H1 (cell line): Measurements from ENCODE around the gene NSUN2. TPM values are rescaled to one million over a fixed set of nuclear protein-coding genes. Genes with fewer than 3 reads are reported as not detected.

Experiments used
- CTCF ChIA-PET: fragments of 300-600 bp; sonication (Branson Sonifier 250); formaldehyde crosslinking; loops from one replicate; lab custom pipeline; 2021; ENCODE audit not compliant: partially characterized antibody; lab: Charles Lee
- POLR2A ChIA-PET: fragments of 300-600 bp; sonication (Branson Sonifier 250); formaldehyde crosslinking; loops from one replicate; lab custom pipeline; 2021; ENCODE audit warnings: inconsistent platforms; ENCODE audit not compliant: partially characterized antibody; lab: Charles Lee
- DNase-seq, 2 experiments: peaks; one replicate each; pipeline versions ENCODE4 v3.0.0 to v3.0.0-alpha.2; 2010 to 2022; ENCODE audit warnings: low spot score in 2 of 2, low read depth in 1 of 2, mixed read lengths in 1 of 2
- FAIRE-seq: peaks from 2 replicates; lab custom pipeline; 2011; peaks lifted over from hg19 to GRCh38; lab: Jason Lieb, UNC
- H2AFZ ChIP-seq: 2 replicates; pipeline ENCODE4 v1.8.1; 2012; ENCODE audit warnings: low read length, inconsistent platforms
- H2AK5ac ChIP-seq: 2 replicates; pipeline ENCODE4 v1.6.1; 2013; ENCODE audit warnings: low read depth, low read length
- H2BK120ac ChIP-seq: replicated peaks from 2 replicates; pipeline ENCODE3; 2013; ENCODE audit warnings: low read depth, low read length, inconsistent platforms
- H2BK12ac ChIP-seq: 2 replicates; pipeline ENCODE4 v1.6.1; 2013; ENCODE audit warnings: low read depth, low read length
- H2BK15ac ChIP-seq: 2 replicates; pipeline ENCODE4 v1.6.1; 2013; ENCODE audit warnings: low read length
- H2BK20ac ChIP-seq: 2 replicates; pipeline ENCODE4 v1.6.1; 2013; ENCODE audit warnings: low read length
- H2BK5ac ChIP-seq: 2 replicates; pipeline ENCODE4 v1.6.1; 2013; ENCODE audit warnings: low read depth, low read length
- H3K14ac ChIP-seq: 2 replicates; pipeline ENCODE4 v1.6.1; 2013; ENCODE audit warnings: inconsistent platforms; ENCODE audit not compliant: insufficient read length
- H3K18ac ChIP-seq: 2 replicates; pipeline ENCODE4 v1.6.1; 2013; ENCODE audit warnings: low read length; ENCODE audit errors: extremely low read depth
- H3K23ac ChIP-seq: 2 replicates; pipeline ENCODE4 v1.6.1; 2013; ENCODE audit warnings: inconsistent platforms; ENCODE audit not compliant: insufficient read length
- H3K23me2 ChIP-seq: 2 replicates; pipeline ENCODE4 v1.6.1; 2013; ENCODE audit warnings: low read depth, low read length
- H3K27ac ChIP-seq: 2 replicates; pipeline ENCODE4 v1.6.1; 2011; ENCODE audit warnings: low read depth, low read length, inconsistent platforms
- H3K27me3 ChIP-seq, 4 experiments: replicated peaks in 1 of 4; 1 replicate in 1 of 4; 2 replicates in 3 of 4; pipeline versions ENCODE4 v1.6.1 to v1.8.1; 2011 to 2013; ENCODE audit warnings: low read length in 3 of 4, mild to moderate bottlenecking in 3 of 4, inconsistent platforms in 2 of 4, mixed read lengths in 2 of 4, moderate library complexity in 1 of 4; ENCODE audit not compliant: control insufficient read depth in 3 of 4, insufficient read depth in 3 of 4; ENCODE audit errors: extremely low read depth in 1 of 4
- H3K36me3 ChIP-seq, 4 experiments: 2 replicates each; pipeline versions ENCODE4 v1.6.1 to v1.8.1; 2011 to 2013; ENCODE audit warnings: mild to moderate bottlenecking in 4 of 4, low read length in 3 of 4, moderate library complexity in 2 of 4, control low read depth in 1 of 4, inconsistent platforms in 1 of 4; ENCODE audit not compliant: insufficient read depth in 4 of 4, control insufficient read depth in 2 of 4
- H3K4ac ChIP-seq: replicated peaks from 2 replicates; pipeline ENCODE3; 2013; ENCODE audit warnings: low read length, low read depth, mixed read lengths, inconsistent platforms; ENCODE audit not compliant: insufficient read length
- H3K4me1 ChIP-seq, 4 experiments: replicated peaks in 1 of 4; 1 replicate in 1 of 4; 2 replicates in 3 of 4; pipeline versions ENCODE4 v1.6.1 to v1.8.1; 2011 to 2013; ENCODE audit warnings: low read length in 3 of 4, inconsistent platforms in 2 of 4, mixed read lengths in 1 of 4; ENCODE audit not compliant: insufficient read depth in 4 of 4, control insufficient read depth in 3 of 4
- H3K4me2 ChIP-seq, 2 experiments: 2 replicates each; pipeline versions ENCODE4 v1.6.1 to v1.8.1; 2011 to 2013; ENCODE audit warnings: low read depth in 2 of 2, low read length in 2 of 2, control low read depth in 1 of 2, inconsistent platforms in 1 of 2, mild to moderate bottlenecking in 1 of 2; ENCODE audit not compliant: insufficient read depth in 1 of 2
- H3K4me3 ChIP-seq, 4 experiments: fragments of 200-600, 300-600 bp in 1 of 4; sonication (generic), shearing (Covaris generic), sonication (Bioruptor Twin) in 1 of 4; 2 replicates each; pipeline versions ENCODE4 v1.5.1 to v1.8.1; 2011 to 2016; ENCODE audit warnings: low read length in 4 of 4, low read depth in 3 of 4, control low read depth in 2 of 4, inconsistent platforms in 2 of 4, mild to moderate bottlenecking in 2 of 4, mixed read lengths in 1 of 4, moderate library complexity in 1 of 4; ENCODE audit not compliant: insufficient read depth in 2 of 4; ENCODE audit errors: extremely low read depth in 1 of 4
- H3K56ac ChIP-seq: replicated peaks from 2 replicates; pipeline ENCODE3; 2013; ENCODE audit warnings: low read depth, mild to moderate bottlenecking, mixed read lengths, low read length, inconsistent platforms; ENCODE audit not compliant: insufficient read length
- H3K79me1 ChIP-seq: 2 replicates; pipeline ENCODE4 v1.6.1; 2013; ENCODE audit warnings: low read depth, low read length, control low read depth
- H3K79me2 ChIP-seq, 2 experiments: 2 replicates each; pipeline versions ENCODE4 v1.6.1 to v1.8.1; 2012 to 2013; ENCODE audit warnings: low read length in 2 of 2, mild to moderate bottlenecking in 2 of 2, inconsistent platforms in 1 of 2; ENCODE audit not compliant: insufficient read depth in 2 of 2, control insufficient read depth in 1 of 2
- H3K9ac ChIP-seq, 4 experiments: replicated peaks in 1 of 4; 1 replicate in 1 of 4; 2 replicates in 3 of 4; pipeline versions ENCODE4 v1.6.1 to v1.8.1; 2011 to 2013; ENCODE audit warnings: low read depth in 3 of 4, low read length in 3 of 4, control low read depth in 2 of 4, mild to moderate bottlenecking in 2 of 4, moderate library complexity in 2 of 4, inconsistent platforms in 1 of 4; ENCODE audit errors: extremely low read depth in 1 of 4
- H3K9me3 ChIP-seq, 2 experiments: 2 replicates each; pipeline versions ENCODE4 v1.6.1 to v1.8.1; 2012 to 2013; ENCODE audit warnings: mild to moderate bottlenecking in 2 of 2, moderate library complexity in 2 of 2, control low read depth in 1 of 2, inconsistent platforms in 1 of 2, low read depth in 1 of 2, low read length in 1 of 2, mixed read lengths in 1 of 2; ENCODE audit not compliant: insufficient read depth in 2 of 2
- H4K20me1 ChIP-seq, 2 experiments: replicated peaks in 1 of 2; 2 replicates each; pipeline versions ENCODE3 to v1.8.1; 2011 to 2013; ENCODE audit warnings: inconsistent platforms in 2 of 2, low read length in 2 of 2, mild to moderate bottlenecking in 1 of 2; ENCODE audit not compliant: insufficient read depth in 2 of 2, control insufficient read depth in 1 of 2
- H4K5ac ChIP-seq: 2 replicates; pipeline ENCODE4 v1.6.1; 2013; ENCODE audit warnings: low read length, low read depth, mixed read lengths, inconsistent platforms; ENCODE audit not compliant: insufficient read length
- H4K8ac ChIP-seq: 2 replicates; pipeline ENCODE4 v1.8.0; 2013; ENCODE audit warnings: mild to moderate bottlenecking, moderate library complexity, low read length, inconsistent platforms; ENCODE audit not compliant: insufficient read depth; ENCODE audit errors: extremely low read depth
- H4K91ac ChIP-seq: replicated peaks from 2 replicates; pipeline ENCODE3; 2013; ENCODE audit warnings: low read length, mixed read lengths, inconsistent platforms; ENCODE audit not compliant: insufficient read length
- BACH1 ChIP-seq: IDR thresholded peaks from 2 replicates; pipeline ENCODE4 v1.6.1; 2012; ENCODE audit warnings: low read length, improper control_type of control experiment
- CHD2 ChIP-seq: IDR thresholded peaks from 2 replicates; pipeline ENCODE4 v1.6.1; 2012; ENCODE audit warnings: low read length, improper control_type of control experiment
- CTBP2 ChIP-seq: IDR thresholded peaks from 2 replicates; pipeline ENCODE4 v1.7.0; 2011; ENCODE audit warnings: borderline replicate concordance, mild to moderate bottlenecking, moderate library complexity, mixed read lengths, low read length; ENCODE audit not compliant: insufficient read depth, insufficient read length
- EGR1 ChIP-seq: IDR thresholded peaks from 2 replicates; pipeline ENCODE4 v1.6.1; 2011; ENCODE audit warnings: low read depth, low read length, borderline replicate concordance
- FOSL1 ChIP-seq: IDR thresholded peaks from 2 replicates; pipeline ENCODE4 v1.6.1; 2011; ENCODE audit warnings: mild to moderate bottlenecking, low read depth, low read length, moderate library complexity; ENCODE audit not compliant: insufficient read depth
- WGBS, 2 experiments: shearing (Covaris generic) in 1 of 2; methylation state at CpG; one replicate each; pipeline versions ENCODE4 v1.1.6 to v1.1.7; 2013 to 2015; ENCODE audit warnings: low lambda C conversion rate in 2 of 2, mixed read lengths in 2 of 2, inconsistent platforms in 1 of 2, low coverage in 1 of 2, missing lambda C conversion rate in 1 of 2; ENCODE audit not compliant: insufficient replicate concordance in 2 of 2, insufficient coverage in 1 of 2, insufficient read length in 1 of 2; ENCODE audit errors: extremely low coverage in 1 of 2, missing lambda C conversion rate in 1 of 2; 5-methylcytosine and 5-hydroxymethylcytosine counted together
- polyA plus RNA-seq, 7 experiments: library from polyadenylated mRNA; depleted of rRNA in 3 of 7; stranded (reverse) in 5 of 7; unstranded in 2 of 7; fragments of >200 nt in 5 of 7; fragments of 200-250 nt in 2 of 7; gene quantifications; 1 replicate in 5 of 7; 2 replicates in 1 of 7; 4 replicates in 1 of 7; pipeline versions ENCODE4 v1.2.1 to v1.2.3, GENCODE V29; 2011 to 2013; ENCODE audit warnings: missing spikeins in 2 of 7, mixed read lengths in 2 of 7
- total RNA-seq: library from RNA; stranded (reverse); fragmentation: NEBNext Ultra II Directional; extraction: Animal tissue kit (Norgen Biotek cat#: 25700); gene quantifications from 2 replicates; pipeline ENCODE4 v1.2.1, GENCODE V29; 2021

Gene NSUN2
- total and polyA plus RNA-seq, 2 of the 8 experiments (the other 6 are each of a cell fraction or from before 2014, with no cell fraction given) = 47.3 to 94.7 TPM

DNA sequence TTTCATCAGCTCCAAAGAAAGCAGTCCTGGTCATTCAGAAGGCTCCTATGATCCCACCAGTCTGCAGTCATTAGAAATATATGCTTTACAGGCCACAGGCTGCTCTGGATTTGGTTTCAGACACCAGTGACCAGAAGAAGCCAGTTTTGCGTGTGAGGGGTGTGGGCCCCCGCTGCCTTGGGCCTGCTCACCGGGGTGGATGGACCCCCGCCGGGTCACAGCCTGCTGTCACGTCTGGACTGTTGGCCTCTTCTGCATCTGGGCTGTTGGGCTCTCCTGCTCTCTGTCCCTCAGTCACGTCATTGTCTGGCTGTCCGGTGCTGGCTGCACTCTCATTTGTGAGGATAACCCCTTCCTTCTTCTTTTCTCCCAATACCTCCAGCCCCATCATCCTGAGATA is 33.1 kb downstream of the NSUN2 start:
- H3K4ac ChIP-seq = no peak overlapping the region
- H3K4me2 ChIP-seq = no peak overlapping the region
- POLR2A ChIA-PET = interaction anchor here (1.3 to 2.3 kb wide), 2 partner anchors 9 to 15 kb away, joined by 3 to 7 read pairs; no protein-coding TSS in a partner anchor
- no peak overlapping the region for H3K4me3 ChIP-seq
- no peak overlapping the region for H2AK5ac ChIP-seq
- H3K14ac ChIP-seq = no peak overlapping the region
- H2BK120ac ChIP-seq = no peak overlapping the region
- no peaks in the 10 kb centered on the region for H3K79me1 ChIP-seq
- H3K79me2 ChIP-seq = no peaks in the 10 kb centered on the region
- no peak overlapping the region for H2AFZ ChIP-seq
- no peak overlapping the region for H3K23ac ChIP-seq
- TF ChIP-seq CHD2 (no peak), BACH1 (no peak), CTBP2 (no peak), EGR1 (no peak), FOSL1 (no peak)
- peaks cover 7 to 11% of the 10 kb centered on the region in 2 experiments for H4K20me1 ChIP-seq
- H4K5ac ChIP-seq = no peak overlapping the region
- H3K27me3 ChIP-seq = no peaks in the 10 kb centered on the region
- H2BK5ac ChIP-seq = no peak overlapping the region
- H3K23me2 ChIP-seq = no peaks in the 10 kb centered on the region
- CTCF ChIA-PET = no interaction called here
- H2BK20ac ChIP-seq = no peak overlapping the region
- H2BK12ac ChIP-seq = no peak overlapping the region
- peaks cover 38 to 74% (median 57%) of the 10 kb centered on the region in 4 experiments for H3K36me3 ChIP-seq
- no peaks in the 10 kb centered on the region for H3K4me1 ChIP-seq
- no peaks in the 10 kb centered on the region for H3K9me3 ChIP-seq
- H4K8ac ChIP-seq = no peak overlapping the region
- no peak overlapping the region for H4K91ac ChIP-seq
- H3K56ac ChIP-seq = no peak overlapping the region
- FAIRE-seq (no peak), DNase-seq (no peak)
- WGBS, 2 experiments = 81% methylated on average over 8 of the region's 8 CpGs; no CpG with 5 or more reads in 1 of the 2 experiments
- no peak overlapping the region for H2BK15ac ChIP-seq
- H3K27ac ChIP-seq = no peak overlapping the region
- no peak overlapping the region for H3K9ac ChIP-seq
- no peak overlapping the region for H3K18ac ChIP-seq
